ENCODE measurements around the gene ZNF835.

ZNF835 gene

GRCh38 chr19:56633021-56633420 is 38.5 kb downstream of the ZNF835 start:
- H3K4me2 ChIP-seq (ENCODE audit: insufficient read depth, low read length), result no peak overlapping the region
- no peak overlapping the region for H3K27ac ChIP-seq (ENCODE audit: low read length)
- no peak for TF ChIP-seq EZH2 (IDR thresholded peaks at IDR 0.05; ENCODE audit: borderline replicate concordance, low read depth, low read length, severe bottlenecking)
- no peak for TF ChIP-seq CTCF (IDR thresholded peaks at IDR 0.05; ENCODE audit: borderline replicate concordance, extremely low read depth, low read length, poor library complexity, severe bottlenecking)
- ATAC-seq (ENCODE audit: insufficient read depth, low read depth), result no peak
- H3K79me2 ChIP-seq (ENCODE audit: insufficient read depth, low read length), result no peaks in the 10 kb centered on the region
- H3K9ac ChIP-seq (ENCODE audit: low read depth, low read length), result no peak overlapping the region
- H4K20me1 ChIP-seq (ENCODE audit: insufficient read depth, low read length), result peaks cover 2% of the 10 kb centered on the region; the same call in 1 of the 2 replicates
- no peaks in the 10 kb centered on the region for H3K36me3 ChIP-seq (ENCODE audit: insufficient read depth, low read length)
- no peak overlapping the region for H2AFZ ChIP-seq (ENCODE audit: low read depth, low read length)
- peaks cover 11% of the 10 kb centered on the region for H3K9me3 ChIP-seq (ENCODE audit: insufficient read depth, low read length, severe bottlenecking)
- no peak overlapping the region for H3K4me3 ChIP-seq (ENCODE audit: low read depth in 1 of 2, low read length in 2 of 2)
- no peaks in the 10 kb centered on the region for H3K4me1 ChIP-seq (ENCODE audit: insufficient read depth, low read length)
- H3K27me3 ChIP-seq (ENCODE audit: insufficient read depth, low read length, poor library complexity), result no peaks in the 10 kb centered on the region
- no peak for DNase-seq

- no peak for ATAC-seq (ENCODE audit: insufficient read depth, low read depth)
- H2AFZ ChIP-seq (ENCODE audit: low read depth, low read length), result no peak overlapping the region
- no peak overlapping the region for H3K27ac ChIP-seq (ENCODE audit: low read length)
- peaks cover 11% of the 10 kb centered on the region for H3K9me3 ChIP-seq (ENCODE audit: insufficient read depth, low read length, severe bottlenecking)
- no peak for DNase-seq
- no peaks in the 10 kb centered on the region for H3K79me2 ChIP-seq (ENCODE audit: insufficient read depth, low read length)
- peaks cover 49% of the 10 kb centered on the region for H3K36me3 ChIP-seq (ENCODE audit: insufficient read depth, low read length)
- H3K9ac ChIP-seq (ENCODE audit: low read depth, low read length), result no peak overlapping the region
- H4K20me1 ChIP-seq (ENCODE audit: insufficient read depth, low read length), result peaks cover 3% of the 10 kb centered on the region; the same call in 1 of the 2 replicates
- H3K27me3 ChIP-seq (ENCODE audit: insufficient read depth, low read length, poor library complexity), result no peaks in the 10 kb centered on the region
- no peak overlapping the region for H3K4me3 ChIP-seq (ENCODE audit: low read depth in 1 of 2, low read length in 2 of 2)
- H3K4me2 ChIP-seq (ENCODE audit: insufficient read depth, low read length), result no peak overlapping the region
- TF ChIP-seq CTCF (IDR thresholded peaks at IDR 0.05; ENCODE audit: borderline replicate concordance, extremely low read depth, low read length, poor library complexity, severe bottlenecking), result no peak
- no peak for TF ChIP-seq EZH2 (IDR thresholded peaks at IDR 0.05; ENCODE audit: borderline replicate concordance, low read depth, low read length, severe bottlenecking)
- H3K4me1 ChIP-seq (ENCODE audit: insufficient read depth, low read length), result no peaks in the 10 kb centered on the region
Observed at GRCh38 chr19:56625708-56626107, 45.8 kb downstream of the ZNF835 start.

GRCh38 chr19:56623006-56623405 is 48.6 kb downstream of the ZNF835 start:
- ATAC-seq (ENCODE audit: insufficient read depth, low read depth) (no peak), DNase-seq (no peak)
- no peaks in the 10 kb centered on the region for H3K4me1 ChIP-seq (ENCODE audit: insufficient read depth, low read length)
- peaks cover 7% of the 10 kb centered on the region for H3K9me3 ChIP-seq (ENCODE audit: insufficient read depth, low read length, severe bottlenecking)
- no peak overlapping the region for H3K27ac ChIP-seq (ENCODE audit: low read length)
- peaks cover 55% of the 10 kb centered on the region for H3K36me3 ChIP-seq (ENCODE audit: insufficient read depth, low read length)
- H3K79me2 ChIP-seq (ENCODE audit: insufficient read depth, low read length), result peaks cover 17% of the 10 kb centered on the region
- peaks cover 8% of the 10 kb centered on the region; the same call in 1 of the 2 replicates for H4K20me1 ChIP-seq (ENCODE audit: insufficient read depth, low read length)
- H3K27me3 ChIP-seq (ENCODE audit: insufficient read depth, low read length, poor library complexity), result no peaks in the 10 kb centered on the region
- H3K9ac ChIP-seq (ENCODE audit: low read depth, low read length), result no peak overlapping the region
- H2AFZ ChIP-seq (ENCODE audit: low read depth, low read length), result no peak overlapping the region
- H3K4me2 ChIP-seq (ENCODE audit: insufficient read depth, low read length), result no peak overlapping the region
- H3K4me3 ChIP-seq (ENCODE audit: low read depth in 1 of 2, low read length in 2 of 2), result no peak overlapping the region
- no peak for TF ChIP-seq EZH2 (IDR thresholded peaks at IDR 0.05; ENCODE audit: borderline replicate concordance, low read depth, low read length, severe bottlenecking)
- TF ChIP-seq CTCF (IDR thresholded peaks at IDR 0.05; ENCODE audit: borderline replicate concordance, extremely low read depth, low read length, poor library complexity, severe bottlenecking), result no peak

GRCh38 chr19:56622374-56622773 is 49.2 kb downstream of the ZNF835 start:
- Histone ChIP-seq H3K4me3 (ENCODE audit: low read depth in 1 of 2, low read length in 2 of 2) (no peak overlapping the region), H4K20me1 (ENCODE audit: insufficient read depth, low read length) (peaks cover 10% of the 10 kb centered on the region; the same call in 1 of the 2 replicates), H3K4me2 (ENCODE audit: insufficient read depth, low read length) (no peak overlapping the region), H3K9ac (ENCODE audit: low read depth, low read length) (no peak overlapping the region), H3K79me2 (ENCODE audit: insufficient read depth, low read length) (peaks cover 23% of the 10 kb centered on the region), H2AFZ (ENCODE audit: low read depth, low read length) (no peak overlapping the region), H3K27me3 (ENCODE audit: insufficient read depth, low read length, poor library complexity) (no peaks in the 10 kb centered on the region), H3K4me1 (ENCODE audit: insufficient read depth, low read length) (no peaks in the 10 kb centered on the region), H3K9me3 (ENCODE audit: insufficient read depth, low read length, severe bottlenecking) (peaks cover 7% of the 10 kb centered on the region), H3K27ac (ENCODE audit: low read length) (no peak overlapping the region), H3K36me3 (ENCODE audit: insufficient read depth, low read length) (peaks cover 61% of the 10 kb centered on the region)
- ATAC-seq (ENCODE audit: insufficient read depth, low read depth) (no peak), DNase-seq (no peak)
- TF ChIP-seq EZH2 (IDR thresholded peaks at IDR 0.05; ENCODE audit: borderline replicate concordance, low read depth, low read length, severe bottlenecking), result no peak
- TF ChIP-seq CTCF (IDR thresholded peaks at IDR 0.05; ENCODE audit: borderline replicate concordance, extremely low read depth, low read length, poor library complexity, severe bottlenecking), result no peak
